Fibroblast of skin of left quadriceps (primary cell): ENCODE measurements around the gene DCAF6.
"Not testable (repeated sequence)": the region's sequence is repeated elsewhere in the genome, so short reads cannot be mapped to it uniquely, and the experiment has no call there.

Experiments used
- DNase-seq, 2 experiments: peaks; one replicate each; pipeline ENCODE4 v3.0.0-alpha.2; 2013; ENCODE audit warnings: low read depth in 2 of 2

DCAF6 gene

DNA sequence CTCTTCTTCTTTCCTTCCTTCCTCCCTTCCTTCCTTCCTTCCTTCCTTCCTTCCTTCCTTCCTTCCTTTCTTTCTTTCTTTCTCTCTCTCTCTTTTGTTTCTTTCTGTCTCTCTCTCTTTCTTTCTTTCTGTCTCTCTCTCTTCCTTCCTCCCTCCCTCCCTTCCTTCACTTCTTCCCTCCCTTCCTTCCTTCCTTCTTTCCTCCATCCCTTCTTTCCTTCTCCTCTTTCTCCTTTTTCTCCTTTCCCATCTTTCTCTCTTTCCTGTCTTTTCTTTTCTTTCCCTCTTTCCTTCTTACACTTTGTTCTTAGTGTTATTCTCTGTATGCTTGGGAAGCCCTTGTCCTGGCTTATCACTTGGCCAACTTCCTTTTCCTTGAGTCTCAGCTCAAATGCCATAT, 72.8 kb downstream of the DCAF6 start:
- DNase-seq = no peak

DNA sequence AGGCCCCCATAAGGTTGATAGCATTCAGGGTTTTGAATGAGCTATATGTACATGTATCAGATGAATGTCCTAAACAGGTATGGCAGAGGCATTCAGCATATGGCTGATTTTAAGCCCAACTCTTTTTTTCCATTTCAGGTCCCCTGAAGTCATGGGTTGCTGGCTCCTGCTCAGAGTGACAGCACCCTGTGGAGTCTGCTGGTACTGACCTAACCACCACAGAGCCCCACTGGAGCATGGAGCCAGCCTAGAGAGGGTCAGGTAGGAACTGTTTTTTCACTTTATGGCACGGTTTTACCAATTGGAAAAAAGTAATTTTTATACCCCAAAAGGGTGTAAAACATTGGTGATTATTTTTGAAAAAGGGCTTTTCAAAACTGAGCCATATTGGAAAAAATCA, 82.9 kb downstream of the DCAF6 start:
- DNase-seq = no peak

DNA sequence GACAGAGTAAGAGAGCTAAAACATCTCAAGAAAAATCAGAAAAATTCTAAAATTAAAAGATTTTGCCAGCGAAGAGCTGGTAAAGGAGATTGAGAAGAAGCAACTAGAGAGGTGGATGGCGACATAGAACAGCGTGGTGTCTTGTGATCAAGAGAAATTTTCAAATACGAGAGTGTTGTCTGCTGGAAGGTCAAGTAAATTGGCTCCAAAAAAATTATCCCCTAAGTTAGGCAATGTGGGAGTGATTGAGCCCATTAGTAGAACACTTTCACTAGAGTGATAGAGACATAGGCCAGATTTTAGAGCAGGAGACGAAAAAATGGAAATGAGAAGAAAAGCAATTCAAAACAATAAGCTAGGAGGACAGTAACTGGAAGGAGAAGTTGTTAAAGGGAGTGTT, 94.7 kb downstream of the DCAF6 start:
- DNase-seq = no peak

- no peak for DNase-seq
These were observed 95.1 kb downstream of the DCAF6 start for GRCh38 chr1:168031627-168032026.

- no peak for DNase-seq
These were observed 95.5 kb downstream of the DCAF6 start for GRCh38 chr1:168032029-168032428.

DNA sequence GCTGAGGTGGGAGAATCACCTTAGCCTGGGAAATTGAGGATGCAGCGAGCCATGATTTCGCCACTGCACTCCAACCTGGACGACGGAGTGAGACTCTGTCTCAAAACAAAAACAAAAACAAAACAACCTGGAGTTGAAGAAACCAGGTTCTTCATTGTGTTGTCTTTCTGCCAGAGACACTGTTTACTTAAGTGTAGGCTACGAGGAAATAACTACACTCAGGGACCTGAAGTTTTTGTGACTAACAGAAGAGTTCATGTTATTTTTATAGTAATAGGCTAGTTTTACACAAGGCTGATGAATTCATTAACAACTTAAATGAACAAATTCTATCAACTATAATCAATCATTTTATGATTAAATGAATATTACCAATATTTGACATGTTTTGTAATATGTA, 98.9 kb downstream of the DCAF6 start:
- no peak for DNase-seq

- no peak for DNase-seq
These were observed 105.9 kb downstream of the DCAF6 start for GRCh38 chr1:168042362-168042761.

- no peak for DNase-seq
These were observed 108.8 kb downstream of the DCAF6 start for GRCh38 chr1:168045311-168045710.

DNA sequence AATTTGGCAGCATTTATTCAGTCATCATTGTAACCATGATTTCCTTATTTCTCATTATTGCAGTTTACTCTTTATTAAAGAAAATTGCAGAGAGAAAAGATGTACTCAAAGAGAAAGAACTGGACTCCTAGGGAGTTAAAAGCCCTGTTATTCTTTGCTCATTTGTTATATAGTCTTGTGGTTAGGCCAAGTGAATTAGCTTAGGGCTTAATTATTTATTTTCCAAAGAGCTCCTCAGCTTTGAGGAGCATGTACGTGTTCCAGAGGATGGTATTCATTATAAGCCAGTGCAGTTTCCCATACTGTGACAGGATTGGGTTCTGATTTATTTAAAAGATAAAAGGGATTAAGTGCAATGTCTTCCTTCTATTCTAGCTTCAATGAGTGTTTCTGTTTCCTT, 113.8 kb downstream of the DCAF6 start:
- no peak for DNase-seq

- no peak for DNase-seq
These were observed 114.4 kb downstream of the DCAF6 start for GRCh38 chr1:168050880-168051279.

DNA sequence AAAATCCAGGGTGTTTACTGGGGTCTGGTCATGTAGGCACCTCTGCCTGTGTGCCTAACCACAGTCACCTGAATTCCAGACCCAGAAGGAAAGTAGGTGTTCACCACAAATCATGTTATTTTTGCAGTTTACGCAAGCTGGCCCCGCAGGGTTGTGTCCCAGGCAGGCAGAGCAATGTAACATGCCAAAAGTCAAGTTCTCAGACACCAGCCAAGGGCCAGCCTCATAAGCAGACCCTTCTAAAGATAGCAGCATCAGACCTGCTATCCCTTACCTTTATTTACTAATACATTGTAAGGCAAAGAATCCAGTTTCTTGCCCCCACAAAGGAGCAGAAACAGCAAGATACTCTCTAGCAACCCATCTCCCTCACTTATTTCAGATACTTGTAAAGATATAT, 117.2 kb downstream of the DCAF6 start:
- no peak for DNase-seq

GRCh38 chr1:168054117-168054516, 117.6 kb downstream of the DCAF6 start:
- no peak for DNase-seq

DNA sequence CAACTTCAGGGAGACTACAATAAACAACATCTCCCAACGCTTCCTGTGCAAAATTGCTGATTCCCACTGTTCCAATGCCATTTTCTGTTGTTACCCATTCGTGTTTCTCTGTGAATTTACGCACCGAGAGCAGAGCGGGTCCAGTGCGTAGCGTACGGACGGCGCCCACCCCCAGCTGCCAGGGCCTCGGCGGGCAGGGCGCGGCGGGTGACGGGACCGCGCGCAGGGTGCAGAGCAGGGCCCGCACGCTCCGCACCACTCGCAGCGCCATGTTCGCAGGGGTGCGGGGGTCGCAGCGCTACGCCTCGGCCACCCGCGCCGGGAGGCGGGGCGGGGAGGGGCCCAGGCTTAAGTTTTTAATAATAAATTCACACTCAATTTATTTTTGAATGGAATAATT, 119.7 kb downstream of the DCAF6 start:
- DNase-seq = not testable (repeated sequence)

DNA sequence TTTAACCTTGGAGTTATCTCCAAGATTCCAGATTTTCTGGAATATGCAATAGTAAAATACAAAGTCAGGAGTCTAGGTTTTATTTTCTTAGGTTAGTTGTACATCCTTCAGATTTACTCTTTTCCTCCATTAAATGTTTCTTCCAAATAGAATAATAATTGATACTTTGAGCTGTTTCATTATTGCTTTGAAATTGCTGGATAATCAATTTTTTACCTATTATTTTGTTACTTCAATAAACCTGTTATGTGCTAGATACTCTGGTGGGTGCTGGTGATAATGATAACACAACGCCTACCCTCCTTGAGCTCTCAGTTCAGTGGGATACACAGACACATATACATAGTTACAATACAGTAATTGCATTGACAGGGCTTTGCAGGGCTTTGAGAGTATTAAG, 120.9 kb downstream of the DCAF6 start:
- DNase-seq = no peak

GRCh38 chr1:168057921-168058320, 121.4 kb downstream of the DCAF6 start:
- no peak for DNase-seq

DNA sequence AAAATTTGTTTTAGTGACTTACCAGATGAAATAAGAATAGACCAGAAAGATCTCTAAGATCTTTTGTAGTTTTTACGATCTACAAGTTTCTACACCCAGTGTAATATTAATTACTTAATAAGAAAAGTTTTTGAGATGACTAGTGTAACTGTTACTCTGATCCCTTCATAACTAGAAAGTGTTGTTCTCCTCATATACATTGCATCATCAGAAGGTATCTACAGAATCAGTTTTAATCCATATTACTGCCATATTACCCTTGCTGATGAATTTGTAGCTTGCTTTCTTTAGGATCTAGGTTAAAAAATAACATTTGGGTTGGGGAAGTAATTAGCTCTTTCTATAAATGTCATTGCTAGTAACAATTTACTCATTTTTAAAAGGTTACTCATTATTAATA, 127.7 kb downstream of the DCAF6 start:
- no peak for DNase-seq

GRCh38 chr1:168065506-168065905, 129.0 kb downstream of the DCAF6 start:
- DNase-seq = no peak

- no peak for DNase-seq
These were observed 132.9 kb downstream of the DCAF6 start for GRCh38 chr1:168069384-168069783.

GRCh38 chr1:168079761-168080160, 143.3 kb downstream of the DCAF6 start:
- peak; percentile 29 to 32 for DNase-seq

GRCh38 chr1:168081373-168082007, 145.0 kb downstream of the DCAF6 start:
- DNase-seq = peak; percentile 40 to 44

DNA sequence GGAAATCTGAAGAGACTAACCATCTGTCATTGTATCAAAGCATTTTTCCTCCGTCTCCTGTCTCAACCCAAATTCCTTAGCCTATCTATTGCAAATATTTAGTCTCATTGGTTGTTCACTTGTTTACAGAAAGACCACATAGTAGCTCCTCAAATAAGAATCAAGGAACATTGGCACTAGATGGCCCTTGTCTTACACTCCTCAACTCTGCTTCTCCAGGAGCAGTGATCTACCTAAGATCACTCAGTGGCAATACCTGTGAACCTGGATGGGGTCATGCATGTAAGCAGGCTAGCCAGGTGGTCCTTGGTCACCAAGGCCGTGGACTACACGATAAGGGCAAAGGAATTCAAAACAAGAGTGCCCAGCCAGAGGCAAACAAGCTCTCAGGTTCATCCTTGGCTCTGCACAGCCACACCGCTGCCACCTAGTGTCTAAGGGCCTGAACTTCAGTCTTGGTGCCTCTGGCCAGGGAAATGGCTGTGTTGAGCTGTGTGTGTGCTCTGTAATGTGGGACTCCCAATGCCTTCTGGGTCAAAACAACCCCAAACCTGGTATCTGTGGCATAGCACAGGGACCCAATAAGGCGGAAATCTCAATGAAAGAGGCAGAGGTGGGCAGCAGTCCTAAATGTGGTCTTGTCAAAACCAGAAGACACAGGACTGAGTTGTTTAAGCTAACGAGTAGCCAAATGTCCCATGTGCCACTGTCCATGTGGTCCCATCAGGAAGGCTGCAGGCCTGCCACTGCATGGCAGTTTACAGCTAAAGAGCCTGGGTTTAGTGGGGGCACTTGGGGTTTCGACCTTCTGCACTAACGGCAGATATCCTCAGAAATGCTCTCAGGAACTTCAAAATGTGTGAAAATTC, 145.8 kb downstream of the DCAF6 start:
- DNase-seq = peak; percentile 42

GRCh38 chr1:168083456-168084325, 147.2 kb downstream of the DCAF6 start:
- DNase-seq = no peak
